ENCODE data around the gene RAD18. TPM values are rescaled to one million over a fixed set of nuclear protein-coding genes. Genes with fewer than 3 reads are reported as not detected.

The RAD18 gene, protein sequence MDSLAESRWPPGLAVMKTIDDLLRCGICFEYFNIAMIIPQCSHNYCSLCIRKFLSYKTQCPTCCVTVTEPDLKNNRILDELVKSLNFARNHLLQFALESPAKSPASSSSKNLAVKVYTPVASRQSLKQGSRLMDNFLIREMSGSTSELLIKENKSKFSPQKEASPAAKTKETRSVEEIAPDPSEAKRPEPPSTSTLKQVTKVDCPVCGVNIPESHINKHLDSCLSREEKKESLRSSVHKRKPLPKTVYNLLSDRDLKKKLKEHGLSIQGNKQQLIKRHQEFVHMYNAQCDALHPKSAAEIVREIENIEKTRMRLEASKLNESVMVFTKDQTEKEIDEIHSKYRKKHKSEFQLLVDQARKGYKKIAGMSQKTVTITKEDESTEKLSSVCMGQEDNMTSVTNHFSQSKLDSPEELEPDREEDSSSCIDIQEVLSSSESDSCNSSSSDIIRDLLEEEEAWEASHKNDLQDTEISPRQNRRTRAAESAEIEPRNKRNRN
- 15.7 TPM for total RNA-seq

DNA sequence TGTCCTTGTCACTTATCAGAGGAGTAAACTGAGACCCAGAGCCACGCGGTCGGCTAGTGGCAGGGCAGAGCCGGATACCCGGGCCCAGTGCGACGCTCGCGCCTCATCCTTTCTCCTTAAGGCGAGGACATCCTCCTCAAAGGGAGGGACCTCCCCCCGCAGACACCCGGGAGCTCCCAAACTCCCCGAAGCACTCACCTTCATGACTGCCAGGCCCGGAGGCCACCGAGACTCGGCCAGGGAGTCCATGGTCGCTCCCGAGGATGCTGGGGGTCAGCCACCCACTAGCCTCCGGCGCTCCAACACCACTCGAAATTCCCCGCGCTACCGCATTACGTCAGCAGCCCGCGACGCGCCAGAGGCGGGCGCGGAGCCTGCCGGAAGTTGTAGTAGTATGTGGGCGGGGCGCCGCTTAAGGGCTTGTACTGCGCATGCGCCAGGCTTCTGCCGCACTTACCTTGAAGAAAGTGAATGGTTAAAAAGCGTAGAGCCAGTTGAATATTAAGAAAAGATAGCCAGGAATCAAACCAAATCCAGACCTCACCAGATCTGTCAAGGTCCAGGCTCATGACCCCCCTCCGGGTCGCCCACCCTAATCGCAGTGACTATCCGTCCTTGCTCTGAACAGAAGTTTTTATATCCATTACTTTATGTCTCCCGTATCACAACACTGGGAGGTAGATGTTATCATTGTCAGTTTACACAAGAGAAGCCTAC is at the start of gene RAD18:
Gene RAD18, minus strand, starts transcription at position 336 of the 717 bp plus-strand sequence. Its CDS starts 87 bp downstream, at position 249.
- Histone ChIP-seq H3K27ac (ENCODE audit: low read depth, low read length) (peak within 1 kb of the TSS; percentile 54), H3K4me1 (ENCODE audit: control insufficient read depth in 3 of 3, insufficient read depth in 3 of 3, low read length in 3 of 3) (peaks cover 9 to 13% (median 12%) of the 10 kb centered on the region in 3 donors), H3K4me3 (ENCODE audit: low read length in 3 of 3) (peak within 1 kb of the TSS; percentile 76 to 93 (median 88)), H3K36me3 (ENCODE audit: control insufficient read depth in 3 of 3, insufficient read depth in 3 of 3, low read length in 3 of 3) (no peaks in the 10 kb centered on the region), H3K9ac (ENCODE audit: low read depth in 1 of 3, low read length in 3 of 3) (peak within 1 kb of the TSS; percentile 80 to 88 (median 81)), H3K9me3 (ENCODE audit: control insufficient read depth in 3 of 3, low read length in 3 of 3) (no peaks in the 10 kb centered on the region), H3K27me3 (ENCODE audit: control insufficient read depth in 3 of 3, insufficient read depth in 3 of 3, low read length in 3 of 3) (peaks cover 2 to 6% (median 5%) of the 10 kb centered on the region in 3 donors)

GRCh38 chr3:9012521-9012920 is 49.2 kb upstream of the RAD18 start:
- Histone ChIP-seq H3K27ac (ENCODE audit: low read depth, low read length) (no peak overlapping the region), H3K9ac (ENCODE audit: low read depth in 1 of 3, low read length in 3 of 3) (no peak overlapping the region), H3K36me3 (ENCODE audit: control insufficient read depth in 3 of 3, insufficient read depth in 3 of 3, low read length in 3 of 3) (peaks cover 4 to 16% (median 6%) of the 10 kb centered on the region in 3 donors), H3K4me3 (ENCODE audit: low read length in 3 of 3) (no peak overlapping the region), H3K4me1 (ENCODE audit: control insufficient read depth in 3 of 3, insufficient read depth in 3 of 3, low read length in 3 of 3) (no peaks in the 10 kb centered on the region), H3K9me3 (ENCODE audit: control insufficient read depth in 3 of 3, low read length in 3 of 3) (no peaks in the 10 kb centered on the region), H3K27me3 (ENCODE audit: control insufficient read depth in 3 of 3, insufficient read depth in 3 of 3, low read length in 3 of 3) (no peaks in the 10 kb centered on the region)

- Histone ChIP-seq H3K9ac (ENCODE audit: low read depth in 1 of 3, low read length in 3 of 3) (no peak overlapping the region), H3K9me3 (ENCODE audit: control insufficient read depth in 3 of 3, low read length in 3 of 3) (no peaks in the 10 kb centered on the region), H3K27ac (ENCODE audit: low read depth, low read length) (no peak overlapping the region), H3K36me3 (ENCODE audit: control insufficient read depth in 3 of 3, insufficient read depth in 3 of 3, low read length in 3 of 3) (peaks cover 3 to 14% (median 4%) of the 10 kb centered on the region in 3 donors), H3K4me1 (ENCODE audit: control insufficient read depth in 3 of 3, insufficient read depth in 3 of 3, low read length in 3 of 3) (no peaks in the 10 kb centered on the region), H3K4me3 (ENCODE audit: low read length in 3 of 3) (no peak overlapping the region), H3K27me3 (ENCODE audit: control insufficient read depth in 3 of 3, insufficient read depth in 3 of 3, low read length in 3 of 3) (no peaks in the 10 kb centered on the region)
Observed at GRCh38 chr3:9009976-9010545, 46.8 kb upstream of the RAD18 start.

DNA sequence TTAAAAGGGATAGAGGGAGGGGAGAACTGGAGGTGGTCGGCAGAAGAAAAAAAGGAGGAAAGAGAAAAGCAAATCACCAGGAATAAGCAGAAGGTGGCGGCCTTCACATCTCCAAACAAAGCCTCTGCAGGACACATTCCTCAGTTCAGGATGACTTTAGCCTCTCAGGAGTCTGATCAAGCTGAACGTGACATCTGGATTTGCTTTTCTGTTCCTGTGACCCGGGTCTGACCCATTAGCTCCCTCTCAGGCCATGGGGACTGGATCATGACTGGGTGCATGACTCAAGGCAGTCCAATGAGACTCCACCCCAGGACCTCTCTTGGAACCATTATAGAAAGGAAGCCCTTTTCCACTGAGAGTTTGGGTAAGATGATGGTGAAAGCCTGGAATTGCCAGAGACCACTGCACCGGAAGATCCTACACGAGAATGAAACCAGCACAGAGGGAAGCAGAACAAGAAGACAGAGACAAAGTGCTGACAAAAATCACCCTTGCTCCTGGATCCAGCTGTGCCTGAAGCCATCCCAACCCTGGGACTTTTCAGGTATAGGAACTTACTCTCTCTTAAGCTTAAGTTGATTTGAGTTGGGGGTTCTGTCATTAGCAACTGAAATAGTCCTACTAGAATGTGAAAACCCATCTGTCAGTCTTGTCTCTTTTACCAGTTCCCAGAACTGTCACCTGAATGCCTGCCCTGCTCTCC is 45.4 kb upstream of the RAD18 start:
- Histone ChIP-seq H3K36me3 (ENCODE audit: control insufficient read depth in 3 of 3, insufficient read depth in 3 of 3, low read length in 3 of 3) (peaks cover 0 to 14% (median 4%) of the 10 kb centered on the region in 3 donors), H3K9ac (ENCODE audit: low read depth in 1 of 3, low read length in 3 of 3) (no peak overlapping the region), H3K9me3 (ENCODE audit: control insufficient read depth in 3 of 3, low read length in 3 of 3) (no peaks in the 10 kb centered on the region), H3K4me1 (ENCODE audit: control insufficient read depth in 3 of 3, insufficient read depth in 3 of 3, low read length in 3 of 3) (no peaks in the 10 kb centered on the region), H3K27me3 (ENCODE audit: control insufficient read depth in 3 of 3, insufficient read depth in 3 of 3, low read length in 3 of 3) (no peaks in the 10 kb centered on the region), H3K27ac (ENCODE audit: low read depth, low read length) (no peak overlapping the region), H3K4me3 (ENCODE audit: low read length in 3 of 3) (no peak overlapping the region)

GRCh38 chr3:9007928-9008327 is 44.7 kb upstream of the RAD18 start:
- Histone ChIP-seq H3K27me3 (ENCODE audit: control insufficient read depth in 3 of 3, insufficient read depth in 3 of 3, low read length in 3 of 3) (no peaks in the 10 kb centered on the region), H3K36me3 (ENCODE audit: control insufficient read depth in 3 of 3, insufficient read depth in 3 of 3, low read length in 3 of 3) (peaks cover 0 to 9% (median 4%) of the 10 kb centered on the region in 3 donors), H3K9me3 (ENCODE audit: control insufficient read depth in 3 of 3, low read length in 3 of 3) (no peaks in the 10 kb centered on the region), H3K27ac (ENCODE audit: low read depth, low read length) (no peak overlapping the region), H3K4me3 (ENCODE audit: low read length in 3 of 3) (no peak overlapping the region), H3K4me1 (ENCODE audit: control insufficient read depth in 3 of 3, insufficient read depth in 3 of 3, low read length in 3 of 3) (no peaks in the 10 kb centered on the region), H3K9ac (ENCODE audit: low read depth in 1 of 3, low read length in 3 of 3) (no peak overlapping the region)

DNA sequence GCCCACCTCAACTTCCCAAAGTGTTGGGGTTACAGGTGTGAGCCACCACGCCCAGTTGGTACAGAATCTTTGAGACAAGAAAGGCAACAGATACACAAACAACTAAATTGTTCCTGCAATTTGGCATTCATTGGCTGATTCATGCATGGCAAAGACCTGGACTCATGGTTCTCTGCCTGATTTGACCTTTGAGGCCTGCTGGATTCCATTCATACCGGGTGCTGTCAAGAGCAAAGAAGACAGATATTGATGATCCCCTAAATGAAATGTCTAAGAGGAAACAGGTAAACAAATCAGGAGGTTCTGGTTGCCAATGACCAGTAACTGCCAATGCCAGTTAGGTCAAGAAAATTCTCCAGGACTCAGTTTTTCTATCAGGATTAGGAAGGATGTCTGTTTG is 43.9 kb upstream of the RAD18 start:
- peaks cover 0 to 4% (median 2%) of the 10 kb centered on the region in 3 donors for H3K36me3 ChIP-seq (ENCODE audit: control insufficient read depth in 3 of 3, insufficient read depth in 3 of 3, low read length in 3 of 3)
- H3K27ac ChIP-seq (ENCODE audit: low read depth, low read length), result no peak overlapping the region
- no peaks in the 10 kb centered on the region for H3K4me1 ChIP-seq (ENCODE audit: control insufficient read depth in 3 of 3, insufficient read depth in 3 of 3, low read length in 3 of 3)
- no peak overlapping the region for H3K9ac ChIP-seq (ENCODE audit: low read depth in 1 of 3, low read length in 3 of 3)
- no peaks in the 10 kb centered on the region for H3K27me3 ChIP-seq (ENCODE audit: control insufficient read depth in 3 of 3, insufficient read depth in 3 of 3, low read length in 3 of 3)
- no peaks in the 10 kb centered on the region for H3K9me3 ChIP-seq (ENCODE audit: control insufficient read depth in 3 of 3, low read length in 3 of 3)
- no peak overlapping the region for H3K4me3 ChIP-seq (ENCODE audit: low read length in 3 of 3)

GRCh38 chr3:9000041-9000440 is 36.8 kb upstream of the RAD18 start:
- Histone ChIP-seq H3K27me3 (ENCODE audit: control insufficient read depth in 3 of 3, insufficient read depth in 3 of 3, low read length in 3 of 3) (peaks cover 0 to 4% (median 0%) of the 10 kb centered on the region in 3 donors), H3K4me3 (ENCODE audit: low read length in 3 of 3) (no peak overlapping the region), H3K4me1 (ENCODE audit: control insufficient read depth in 3 of 3, insufficient read depth in 3 of 3, low read length in 3 of 3) (peaks cover 14 to 15% (median 14%) of the 10 kb centered on the region in 3 donors)

DNA sequence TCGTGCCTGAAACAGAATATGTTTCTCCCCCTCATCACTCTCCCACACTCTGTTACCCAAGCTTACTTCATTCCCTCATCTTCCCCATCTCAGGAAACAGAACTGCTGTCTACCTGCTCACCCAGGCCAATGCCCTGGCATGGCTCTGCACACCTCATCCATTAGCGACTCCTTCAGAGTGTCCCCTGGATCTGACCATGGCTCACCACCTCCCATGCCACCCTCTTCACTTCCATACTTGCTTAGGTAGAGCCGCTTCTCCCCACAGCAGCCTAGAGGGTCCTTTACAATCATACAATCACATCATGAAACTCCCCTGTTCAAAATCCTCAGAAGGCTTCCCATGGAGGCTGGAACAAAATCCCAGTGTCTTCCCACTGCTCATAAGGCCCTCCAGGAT is 33.9 kb upstream of the RAD18 start:
- Histone ChIP-seq H3K36me3 (ENCODE audit: control insufficient read depth in 3 of 3, insufficient read depth in 3 of 3, low read length in 3 of 3) (no peaks in the 10 kb centered on the region), H3K9me3 (ENCODE audit: control insufficient read depth in 3 of 3, low read length in 3 of 3) (no peaks in the 10 kb centered on the region), H3K4me3 (ENCODE audit: low read length in 3 of 3) (peak overlapping the region in 2 of 3 donors; percentile 3 to 14), H3K27ac (ENCODE audit: low read depth, low read length) (peak overlapping the region; percentile 59), H3K27me3 (ENCODE audit: control insufficient read depth in 3 of 3, insufficient read depth in 3 of 3, low read length in 3 of 3) (peaks cover 0 to 4% (median 0%) of the 10 kb centered on the region in 3 donors), H3K4me1 (ENCODE audit: control insufficient read depth in 3 of 3, insufficient read depth in 3 of 3, low read length in 3 of 3) (peaks cover 14 to 15% (median 14%) of the 10 kb centered on the region in 3 donors), H3K9ac (ENCODE audit: low read depth in 1 of 3, low read length in 3 of 3) (peak overlapping the region in 1 of 3 donors; percentile 70)

More at GRCh38 chr3:9000041-9000440, 36.8 kb upstream of the RAD18 start:
- Histone ChIP-seq H3K9ac (ENCODE audit: low read depth in 1 of 3, low read length in 3 of 3) (no peak overlapping the region), H3K27ac (ENCODE audit: low read depth, low read length) (no peak overlapping the region), H3K36me3 (ENCODE audit: control insufficient read depth in 3 of 3, insufficient read depth in 3 of 3, low read length in 3 of 3) (no peaks in the 10 kb centered on the region), H3K9me3 (ENCODE audit: control insufficient read depth in 3 of 3, low read length in 3 of 3) (no peaks in the 10 kb centered on the region)

DNA sequence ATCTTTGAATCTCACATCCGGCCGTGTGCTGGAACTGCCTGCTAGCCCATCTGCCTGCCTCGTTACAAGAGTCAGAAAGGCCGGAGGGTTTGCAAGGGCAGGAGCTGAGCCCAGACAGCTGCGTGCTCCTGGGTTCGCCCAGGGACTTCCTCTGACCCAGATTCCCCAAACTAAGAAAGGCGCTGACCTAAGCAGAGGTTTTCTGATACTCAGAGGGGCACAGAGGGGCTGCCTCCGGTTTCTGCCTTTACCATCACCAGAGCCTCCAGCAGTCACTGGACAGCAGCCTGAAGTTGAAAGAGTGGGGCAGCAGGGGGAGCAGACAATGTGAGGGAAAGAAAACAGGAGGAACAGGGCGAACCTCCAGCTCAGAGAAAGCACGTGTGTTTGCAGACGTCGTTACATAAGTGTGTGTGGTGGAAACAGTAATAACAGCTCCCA is 33.4 kb upstream of the RAD18 start:
- Histone ChIP-seq H3K36me3 (ENCODE audit: control insufficient read depth in 3 of 3, insufficient read depth in 3 of 3, low read length in 3 of 3) (peaks cover 0 to 2% (median 0%) of the 10 kb centered on the region in 3 donors), H3K27me3 (ENCODE audit: control insufficient read depth in 3 of 3, insufficient read depth in 3 of 3, low read length in 3 of 3) (peaks cover 0 to 4% (median 0%) of the 10 kb centered on the region in 3 donors), H3K4me1 (ENCODE audit: control insufficient read depth in 3 of 3, insufficient read depth in 3 of 3, low read length in 3 of 3) (peaks cover 14 to 15% (median 14%) of the 10 kb centered on the region in 3 donors), H3K4me3 (ENCODE audit: low read length in 3 of 3) (peak overlapping the region in 2 of 3 donors; percentile 21 to 63), H3K9ac (ENCODE audit: low read depth in 1 of 3, low read length in 3 of 3) (peak overlapping the region in 1 of 3 donors; percentile 70), H3K27ac (ENCODE audit: low read depth, low read length) (peak overlapping the region; percentile 59), H3K9me3 (ENCODE audit: control insufficient read depth in 3 of 3, low read length in 3 of 3) (no peaks in the 10 kb centered on the region)
